Neural progenitor cell (in vitro differentiated cells): ENCODE measurements around the gene FNIP1. TPM values are rescaled to one million over a fixed set of nuclear protein-coding genes. Genes with fewer than 3 reads are reported as not detected.

Experiments
- DNase-seq: peaks from one replicate; pipeline ENCODE4 v3.0.0-alpha.2; 2016; ENCODE audit warnings: low spot score
- H2AFZ ChIP-seq: fragments of 200-600 bp; sonication (generic); replicated peaks from 2 replicates; pipeline ENCODE4 v1.6.1; 2016; ENCODE audit warnings: antibody characterized with exemption
- H3F3A ChIP-seq: fragments of 200-600 bp; sonication (generic); 2 replicates; pipeline ENCODE4 v1.6.1; 2016; ENCODE audit warnings: antibody characterized with exemption, low read depth
- H3K27ac ChIP-seq: fragments of 200-600 bp; sonication (generic); 2 replicates; pipeline ENCODE4 v1.5.1; 2016; ENCODE audit warnings: mild to moderate bottlenecking
- H3K27me3 ChIP-seq: fragments of 200-600 bp; sonication (generic); 2 replicates; pipeline ENCODE4 v1.6.1; 2016; ENCODE audit warnings: mild to moderate bottlenecking, moderate library complexity
- H3K36me3 ChIP-seq: fragments of 200-600 bp; sonication (generic); 2 replicates; pipeline ENCODE4 v1.5.1; 2016
- H3K4me1 ChIP-seq: fragments of 200-600 bp; sonication (generic); 2 replicates; pipeline ENCODE4 v1.6.1; 2016; ENCODE audit warnings: mixed run types
- H3K4me2 ChIP-seq: fragments of 200-600 bp; sonication (generic); 2 replicates; pipeline ENCODE4 v1.6.1; 2016
- H3K4me3 ChIP-seq: fragments of 200-600 bp; sonication (generic); 2 replicates; pipeline ENCODE4 v1.5.1; 2016
- H3K79me2 ChIP-seq: fragments of 200-600 bp; sonication (generic); 2 replicates; pipeline ENCODE4 v1.6.1; 2016; ENCODE audit warnings: low read depth
- H3K9ac ChIP-seq: fragments of 200-600 bp; sonication (generic); 2 replicates; pipeline ENCODE4 v1.6.1; 2016
- H3K9me3 ChIP-seq: fragments of 200-600 bp; sonication (generic); 2 replicates; pipeline ENCODE4 v1.5.1; 2016; ENCODE audit warnings: low read depth
- H4K20me1 ChIP-seq: fragments of 200-600 bp; sonication (generic); 2 replicates; pipeline ENCODE4 v1.6.1; 2016; ENCODE audit warnings: low read depth
- H3K27ac Mint-ChIP-seq: 3 replicates; pipeline ENCODE4 v1.8.0; 2021; ENCODE audit warnings: mixed read lengths
- H3K27me3 Mint-ChIP-seq: 2 replicates; pipeline ENCODE4 v1.8.0; 2022; ENCODE audit warnings: low read depth, mild to moderate bottlenecking, inconsistent platforms, moderate library complexity, mixed read lengths; ENCODE audit not compliant: insufficient read depth
- H3K36me3 Mint-ChIP-seq: 3 replicates; pipeline ENCODE4 v1.8.0; 2021; ENCODE audit warnings: mixed read lengths
- H3K4me1 Mint-ChIP-seq: 3 replicates; pipeline ENCODE4 v1.8.0; 2021; ENCODE audit warnings: mixed read lengths
- H3K4me3 Mint-ChIP-seq: 3 replicates; pipeline ENCODE4 v1.8.0; 2021; ENCODE audit warnings: mild to moderate bottlenecking, moderate library complexity, mixed read lengths
- H3K9me3 Mint-ChIP-seq: 3 replicates; pipeline ENCODE4 v1.8.0; 2020; ENCODE audit warnings: mixed read lengths
- CTCF ChIP-seq: fragments of 200-600 bp; sonication (generic); IDR thresholded peaks from 2 replicates; pipeline ENCODE4 v1.5.1; 2017; ENCODE audit warnings: antibody characterized with exemption, mild to moderate bottlenecking
- EZH2 ChIP-seq: fragments of 200-600 bp; sonication (generic); IDR thresholded peaks from 2 replicates; pipeline ENCODE4 v1.6.1; 2017; ENCODE audit warnings: antibody characterized with exemption, mild to moderate bottlenecking, moderate library complexity
- EZH2phosphoT487 ChIP-seq: fragments of 200-600 bp; sonication (generic); IDR thresholded peaks from 2 replicates; pipeline ENCODE4 v1.6.1; 2017; ENCODE audit warnings: antibody characterized with exemption
- total RNA-seq: library from RNA; depleted of rRNA; stranded (reverse); fragments of >200 nt; gene quantifications from 2 replicates; pipeline ENCODE4 v1.2.3, GENCODE V29; 2015; ENCODE audit warnings: low replicate concordance

FNIP1 gene
- total RNA-seq, 1 donor from 2014 or later, result 44.4 TPM

GRCh38 chr5:131794586-131794985, 2.2 kb downstream of the FNIP1 start:
- Histone ChIP-seq H3K4me3 (no peak overlapping the region), H3K9ac (no peak overlapping the region), H3K36me3 (no peaks in the 10 kb centered on the region), H3K79me2 (peaks cover 68% of the 10 kb centered on the region), H3K4me1 (peaks cover 15% of the 10 kb centered on the region), H3K9me3 (no peaks in the 10 kb centered on the region), H3K27me3 (peaks cover 34% of the 10 kb centered on the region), H4K20me1 (peaks cover 62% of the 10 kb centered on the region), H3F3A (peaks cover 19% of the 10 kb centered on the region), H3K4me2 (no peak overlapping the region), H3K27ac (no peak overlapping the region), H2AFZ (no peak overlapping the region)
- peak overlapping the region; percentile 66 for H3K4me3 Mint-ChIP-seq
- peaks cover 3% of the 10 kb centered on the region for H3K36me3 Mint-ChIP-seq
- H3K27ac Mint-ChIP-seq, result no peak overlapping the region
- H3K27me3 Mint-ChIP-seq, result no peaks in the 10 kb centered on the region
- no peaks in the 10 kb centered on the region for H3K9me3 Mint-ChIP-seq
- TF ChIP-seq EZH2phosphoT487, result no peak
- no peak for TF ChIP-seq CTCF
- TF ChIP-seq EZH2, result no peak
- peaks cover 26% of the 10 kb centered on the region for H3K4me1 Mint-ChIP-seq
- DNase-seq, result no peak

- H3K4me3 Mint-ChIP-seq, result no peak overlapping the region
- peaks cover 25% of the 10 kb centered on the region for H3K4me1 Mint-ChIP-seq
- peaks cover 15% of the 10 kb centered on the region for H3K4me1 ChIP-seq
- H3K4me3 ChIP-seq, result no peak overlapping the region
- peaks cover 17% of the 10 kb centered on the region for H3K27me3 ChIP-seq
- TF ChIP-seq CTCF, result no peak
- TF ChIP-seq EZH2, result no peak
- TF ChIP-seq EZH2phosphoT487, result no peak
- no peak for DNase-seq
- H3F3A ChIP-seq, result peaks cover 19% of the 10 kb centered on the region
- H3K27ac ChIP-seq, result no peak overlapping the region
- no peak overlapping the region for H3K9ac ChIP-seq
- no peak overlapping the region for H3K4me2 ChIP-seq
- peaks cover 8% of the 10 kb centered on the region for H3K36me3 Mint-ChIP-seq
- H3K79me2 ChIP-seq, result peaks cover 85% of the 10 kb centered on the region
- no peaks in the 10 kb centered on the region for H3K9me3 Mint-ChIP-seq
- no peaks in the 10 kb centered on the region for H3K27me3 Mint-ChIP-seq
- H4K20me1 ChIP-seq, result peaks cover 69% of the 10 kb centered on the region
- no peak overlapping the region for H3K27ac Mint-ChIP-seq
- no peaks in the 10 kb centered on the region for H3K36me3 ChIP-seq
- H2AFZ ChIP-seq, result no peak overlapping the region
- H3K9me3 ChIP-seq, result no peaks in the 10 kb centered on the region
Measured at GRCh38 chr5:131792896-131793295, 3.9 kb downstream of the FNIP1 start.

- no peaks in the 10 kb centered on the region for H3K36me3 ChIP-seq
- peaks cover 11% of the 10 kb centered on the region for H3K36me3 Mint-ChIP-seq
- no peaks in the 10 kb centered on the region for H3K9me3 Mint-ChIP-seq
- peaks cover 72% of the 10 kb centered on the region for H4K20me1 ChIP-seq
- H2AFZ ChIP-seq, result no peak overlapping the region
- H3K9me3 ChIP-seq, result no peaks in the 10 kb centered on the region
- peaks cover 95% of the 10 kb centered on the region for H3K79me2 ChIP-seq
- peaks cover 20% of the 10 kb centered on the region for H3K4me1 Mint-ChIP-seq
- H3K4me1 ChIP-seq, result peaks cover 15% of the 10 kb centered on the region
- H3K4me3 ChIP-seq, result no peak overlapping the region
- no peak overlapping the region for H3K4me3 Mint-ChIP-seq
- TF ChIP-seq CTCF (no peak), EZH2 (no peak), EZH2phosphoT487 (no peak)
- H3K27ac Mint-ChIP-seq, result no peak overlapping the region
- peaks cover 13% of the 10 kb centered on the region for H3K27me3 ChIP-seq
- no peak overlapping the region for H3K9ac ChIP-seq
- H3K27me3 Mint-ChIP-seq, result no peaks in the 10 kb centered on the region
- DNase-seq, result no peak
- H3F3A ChIP-seq, result peaks cover 10% of the 10 kb centered on the region
- no peak overlapping the region for H3K4me2 ChIP-seq
- H3K27ac ChIP-seq, result no peak overlapping the region
Measured at GRCh38 chr5:131791866-131792265, 5.0 kb downstream of the FNIP1 start.
